Measurements from ENCODE around the gene ZNF124.

ZNF124 gene

DNA sequence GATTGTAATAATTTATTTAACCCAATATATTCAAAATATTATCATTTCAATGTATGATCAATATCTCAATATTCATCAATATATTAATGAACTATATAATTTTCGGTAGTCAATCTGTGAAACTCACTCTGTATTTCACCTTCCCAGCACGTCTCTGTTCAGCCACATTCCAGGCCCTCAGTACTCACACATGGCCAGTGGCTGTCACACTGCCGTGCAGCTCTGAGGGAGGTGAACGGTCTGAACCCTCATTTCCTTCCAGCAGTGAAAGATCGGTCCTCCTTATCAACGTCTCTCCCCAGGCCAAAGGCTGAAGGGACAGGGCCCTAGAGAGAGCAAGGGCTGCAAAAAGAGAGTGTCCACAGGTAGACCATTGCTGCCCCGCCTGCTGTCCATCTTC lies 39.5 kb upstream of the ZNF124 start:
- TF ChIP-seq POLR2A (IDR thresholded peaks at IDR 0.05; ENCODE audit: extremely low read depth, insufficient read length) (no peak), MYC (IDR thresholded peaks at IDR 0.05; ENCODE audit: low read depth, low read length) (no peak)
- TF ChIP-seq, protein P1, sequence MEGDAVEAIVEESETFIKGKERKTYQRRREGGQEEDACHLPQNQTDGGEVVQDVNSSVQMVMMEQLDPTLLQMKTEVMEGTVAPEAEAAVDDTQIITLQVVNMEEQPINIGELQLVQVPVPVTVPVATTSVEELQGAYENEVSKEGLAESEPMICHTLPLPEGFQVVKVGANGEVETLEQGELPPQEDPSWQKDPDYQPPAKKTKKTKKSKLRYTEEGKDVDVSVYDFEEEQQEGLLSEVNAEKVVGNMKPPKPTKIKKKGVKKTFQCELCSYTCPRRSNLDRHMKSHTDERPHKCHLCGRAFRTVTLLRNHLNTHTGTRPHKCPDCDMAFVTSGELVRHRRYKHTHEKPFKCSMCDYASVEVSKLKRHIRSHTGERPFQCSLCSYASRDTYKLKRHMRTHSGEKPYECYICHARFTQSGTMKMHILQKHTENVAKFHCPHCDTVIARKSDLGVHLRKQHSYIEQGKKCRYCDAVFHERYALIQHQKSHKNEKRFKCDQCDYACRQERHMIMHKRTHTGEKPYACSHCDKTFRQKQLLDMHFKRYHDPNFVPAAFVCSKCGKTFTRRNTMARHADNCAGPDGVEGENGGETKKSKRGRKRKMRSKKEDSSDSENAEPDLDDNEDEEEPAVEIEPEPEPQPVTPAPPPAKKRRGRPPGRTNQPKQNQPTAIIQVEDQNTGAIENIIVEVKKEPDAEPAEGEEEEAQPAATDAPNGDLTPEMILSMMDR (IDR thresholded peaks at IDR 0.05; ENCODE audit: low read depth, low read length) = no peak
- TF ChIP-seq, protein P2, sequence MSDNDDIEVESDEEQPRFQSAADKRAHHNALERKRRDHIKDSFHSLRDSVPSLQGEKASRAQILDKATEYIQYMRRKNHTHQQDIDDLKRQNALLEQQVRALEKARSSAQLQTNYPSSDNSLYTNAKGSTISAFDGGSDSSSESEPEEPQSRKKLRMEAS (IDR thresholded peaks at IDR 0.05; ENCODE audit: low read depth, low read length) = no peak
- peak; percentile 11 for DNase-seq (ENCODE audit: low read depth)
- H3K4me3 ChIP-seq (ENCODE audit: low read depth, low read length) = no peak overlapping the region

DNA sequence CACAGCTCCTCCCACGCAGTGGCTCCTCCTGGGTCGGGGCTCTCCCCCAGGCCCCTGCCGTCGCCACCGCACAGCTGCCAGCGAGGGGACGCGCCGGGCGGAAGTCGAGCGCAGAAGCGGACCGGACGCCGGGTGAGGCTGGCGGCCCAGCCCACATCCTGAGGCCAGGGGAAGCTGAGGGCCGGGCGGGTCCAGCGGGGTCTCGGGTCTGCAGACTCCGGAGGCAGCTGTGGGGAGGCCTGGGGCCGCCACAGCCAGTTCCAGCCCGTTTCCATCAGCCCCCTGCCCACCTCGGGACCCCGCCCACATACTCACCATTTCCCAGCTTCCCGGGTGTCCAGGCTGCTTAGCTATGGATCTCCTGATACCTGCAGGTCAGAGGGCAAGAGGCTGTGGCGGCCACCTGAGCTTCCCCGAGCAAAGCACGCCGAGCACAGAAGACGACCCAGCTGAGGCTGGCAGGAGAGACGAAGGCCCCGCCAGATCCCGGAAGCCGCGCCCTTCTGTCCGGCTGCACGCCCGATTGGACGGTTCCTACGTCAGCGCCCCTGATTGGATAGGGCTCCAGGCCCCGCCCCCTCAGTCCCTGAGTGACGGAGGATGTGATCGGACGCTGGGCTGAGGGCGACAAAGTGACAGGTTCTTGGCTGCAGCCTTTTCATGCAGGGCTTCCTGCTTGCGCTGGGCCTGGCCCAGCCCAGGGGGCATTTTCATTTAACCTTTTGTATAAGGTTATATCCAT lies 38.7 kb upstream of the ZNF124 start:
- peak; percentile 47 for TF ChIP-seq MYC (IDR thresholded peaks at IDR 0.05; ENCODE audit: low read depth, low read length)
- TF ChIP-seq, protein P1 (IDR thresholded peaks at IDR 0.05; ENCODE audit: low read depth, low read length) = no peak
- TF ChIP-seq, protein P2 (IDR thresholded peaks at IDR 0.05; ENCODE audit: low read depth, low read length) = peak; percentile 48
- TF ChIP-seq POLR2A (IDR thresholded peaks at IDR 0.05; ENCODE audit: extremely low read depth, insufficient read length) = peak; percentile 84
- peak; percentile 98 for DNase-seq (ENCODE audit: low read depth)
- peak overlapping the region; percentile 98 for H3K4me3 ChIP-seq (ENCODE audit: low read depth, low read length)

DNA sequence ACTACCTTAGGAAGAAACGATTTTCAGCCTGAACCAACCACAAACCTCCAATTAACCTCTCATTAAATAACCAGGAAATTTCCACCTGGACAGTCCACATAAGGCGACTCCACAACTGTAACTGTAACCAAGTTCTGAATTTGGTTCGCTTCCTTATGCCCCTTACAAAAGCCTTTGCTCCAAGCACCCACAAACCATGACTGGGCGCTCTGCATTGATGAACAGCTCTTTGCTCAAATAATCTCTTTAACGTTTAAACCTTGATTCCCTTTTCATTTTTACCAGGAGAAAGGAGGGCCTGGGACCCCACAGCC lies 38.2 kb upstream of the ZNF124 start:
- no peak for DNase-seq (ENCODE audit: low read depth)
- peak overlapping the region; percentile 98 for H3K4me3 ChIP-seq (ENCODE audit: low read depth, low read length)
- TF ChIP-seq MYC (IDR thresholded peaks at IDR 0.05; ENCODE audit: low read depth, low read length) = no peak
- TF ChIP-seq, protein P2 (IDR thresholded peaks at IDR 0.05; ENCODE audit: low read depth, low read length) = no peak
- TF ChIP-seq, protein P1 (IDR thresholded peaks at IDR 0.05; ENCODE audit: low read depth, low read length) = no peak

DNA sequence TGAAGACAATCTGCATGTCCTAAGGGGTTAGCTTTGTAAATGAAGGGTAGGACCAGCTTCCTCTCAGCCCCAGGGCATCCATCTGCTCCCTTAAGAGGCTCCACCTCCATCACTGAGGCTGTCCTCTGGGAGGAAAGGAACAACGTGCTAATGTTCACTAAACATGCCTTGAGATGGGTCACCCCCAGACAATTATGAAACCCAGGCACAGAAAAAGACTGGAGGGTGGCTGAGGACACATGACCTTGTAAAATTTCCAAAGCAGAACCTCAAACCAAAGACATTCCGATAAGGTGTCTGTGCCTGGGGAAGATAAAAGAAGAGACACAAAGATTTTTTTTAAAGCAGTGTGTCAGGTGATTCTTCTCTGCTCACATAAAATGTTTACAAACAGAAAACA lies 37.6 kb upstream of the ZNF124 start:
- DNase-seq (ENCODE audit: low read depth) = peak; percentile 74
- TF ChIP-seq POLR2A (IDR thresholded peaks at IDR 0.05; ENCODE audit: extremely low read depth, insufficient read length) = no peak
- TF ChIP-seq, protein P1 (IDR thresholded peaks at IDR 0.05; ENCODE audit: low read depth, low read length) = no peak
- TF ChIP-seq MYC (IDR thresholded peaks at IDR 0.05; ENCODE audit: low read depth, low read length) = no peak
- TF ChIP-seq, protein P2 (IDR thresholded peaks at IDR 0.05; ENCODE audit: low read depth, low read length) = no peak
- H3K4me3 ChIP-seq (ENCODE audit: low read depth, low read length) = peak overlapping the region; percentile 98

DNA sequence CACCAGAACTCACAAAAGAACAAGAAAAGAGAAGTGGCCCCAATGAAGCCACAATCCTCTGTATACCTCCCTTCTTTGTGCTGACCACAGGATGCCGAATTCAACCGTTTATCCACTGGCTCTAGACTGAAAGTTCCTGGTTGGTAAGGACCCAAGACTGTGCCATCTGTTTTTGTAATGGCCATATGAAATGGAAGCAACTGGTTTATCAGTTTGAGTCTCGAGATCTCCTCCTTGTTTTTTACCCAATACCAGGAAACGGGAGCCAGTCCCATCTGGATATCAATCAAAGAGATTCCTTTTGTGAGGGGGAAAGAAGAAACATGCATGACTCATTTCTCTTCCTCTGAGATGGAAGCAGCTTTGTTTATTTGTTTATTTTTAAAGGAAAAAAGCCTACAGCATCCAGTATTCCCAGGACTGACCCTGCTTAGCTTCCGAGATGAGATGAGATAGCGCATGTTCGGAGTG lies 32.4 kb upstream of the ZNF124 start:
- no peak for TF ChIP-seq MYC (IDR thresholded peaks at IDR 0.05; ENCODE audit: low read depth, low read length)
- TF ChIP-seq, protein P2 (IDR thresholded peaks at IDR 0.05; ENCODE audit: low read depth, low read length) = no peak
- DNase-seq (ENCODE audit: low read depth) = peak; percentile 89
- peak overlapping the region; percentile 32 for H3K4me3 ChIP-seq (ENCODE audit: low read depth, low read length)

DNA sequence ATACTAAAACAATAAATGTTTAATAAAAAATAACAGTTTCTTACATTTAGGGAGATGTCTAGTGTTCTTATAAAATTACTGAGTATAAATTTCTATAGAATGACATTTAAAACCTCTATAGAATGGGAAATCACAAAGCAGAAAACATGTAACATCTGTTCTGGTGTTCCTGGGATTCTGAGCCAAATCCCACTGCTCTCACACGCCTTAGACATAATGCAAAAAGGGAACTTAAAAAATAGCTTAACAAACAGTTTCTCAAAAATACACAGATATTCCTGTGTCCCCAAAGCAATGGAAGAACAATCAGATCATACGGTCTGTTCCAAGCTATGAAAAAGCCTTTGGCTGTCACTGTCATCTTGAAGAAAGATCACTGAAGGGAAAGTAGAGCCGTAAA lies 27.0 kb upstream of the ZNF124 start:
- TF ChIP-seq MYC (IDR thresholded peaks at IDR 0.05; ENCODE audit: low read depth, low read length) = no peak
- TF ChIP-seq, protein P1 (IDR thresholded peaks at IDR 0.05; ENCODE audit: low read depth, low read length) = no peak
- TF ChIP-seq, protein P2 (IDR thresholded peaks at IDR 0.05; ENCODE audit: low read depth, low read length) = no peak
- no peak overlapping the region for H3K4me3 ChIP-seq (ENCODE audit: low read depth, low read length)
- DNase-seq (ENCODE audit: low read depth) = no peak
